Measurements from ENCODE around the gene PCGF5. TPM values are rescaled to one million over a fixed set of nuclear protein-coding genes. Genes with fewer than 3 reads are reported as not detected.
"Not testable (repeated sequence)": the region's sequence is repeated elsewhere in the genome, so short reads cannot be mapped to it uniquely, and the experiment has no call there.

PCGF5 gene
- total RNA-seq, 2 experiments from 2014 or later = 42.9 to 46.8 TPM

GRCh38 chr10:91287912-91288311, 67.4 kb downstream of the PCGF5 start:
- no peak for DNase-seq
- Mint-ChIP-seq H3K27me3 (no peaks in the 10 kb centered on the region), H3K27ac (no peak overlapping the region), H3K9me3 (no peaks in the 10 kb centered on the region), H3K36me3 (no peaks in the 10 kb centered on the region), H3K4me3 (no peak overlapping the region), H3K4me1 (ENCODE audit: low read depth) (no peaks in the 10 kb centered on the region)
- intact Hi-C loops (cut with micrococcal nuclease) = no loop called here
- CTCF ChIA-PET = interaction anchor here (1.4 to 2.3 kb wide), 2 partner anchors 9 to 11 kb away, joined by 3 to 12 read pairs; no protein-coding TSS in a partner anchor
- POLR2A ChIA-PET = no interaction called here

- CTCF ChIA-PET = interaction anchor here (1.2 to 2.3 kb wide), 3 partner anchors 9 to 346 kb away, joined by 6 to 12 read pairs (median 6); no protein-coding TSS in a partner anchor
- H3K36me3 Mint-ChIP-seq = no peaks in the 10 kb centered on the region
- intact Hi-C loops (cut with micrococcal nuclease) = no loop called here
- H3K4me1 Mint-ChIP-seq (ENCODE audit: low read depth) = no peaks in the 10 kb centered on the region
- no peaks in the 10 kb centered on the region for H3K9me3 Mint-ChIP-seq
- no peak overlapping the region for H3K4me3 Mint-ChIP-seq
- H3K27ac Mint-ChIP-seq = no peak overlapping the region
- no peak for DNase-seq
- no peaks in the 10 kb centered on the region for H3K27me3 Mint-ChIP-seq
- POLR2A ChIA-PET = no interaction called here
These were observed 68.8 kb downstream of the PCGF5 start for GRCh38 chr10:91289305-91289704.

- intact Hi-C loops (cut with micrococcal nuclease) = no loop called here
- Mint-ChIP-seq H3K4me3 (no peak overlapping the region), H3K4me1 (ENCODE audit: low read depth) (no peaks in the 10 kb centered on the region), H3K36me3 (no peaks in the 10 kb centered on the region), H3K27me3 (no peaks in the 10 kb centered on the region), H3K27ac (no peak overlapping the region), H3K9me3 (no peaks in the 10 kb centered on the region)
- POLR2A ChIA-PET = interaction anchor here (0.6 kb wide), 1 partner anchor 411 kb away, joined by 3 read pairs; no protein-coding TSS in a partner anchor
- DNase-seq = no peak
- CTCF ChIA-PET = interaction anchor here (1.2 to 1.7 kb wide), 2 partner anchors 8 to 345 kb away, joined by 6 read pairs; no protein-coding TSS in a partner anchor
These were observed 70.1 kb downstream of the PCGF5 start for GRCh38 chr10:91290607-91291006.

GRCh38 chr10:91294134-91294906, 73.9 kb downstream of the PCGF5 start:
- Mint-ChIP-seq H3K4me3 (no peak overlapping the region), H3K27ac (no peak overlapping the region), H3K4me1 (ENCODE audit: low read depth) (peaks cover 8% of the 10 kb centered on the region), H3K27me3 (peaks cover 4% of the 10 kb centered on the region), H3K9me3 (no peaks in the 10 kb centered on the region), H3K36me3 (no peaks in the 10 kb centered on the region)
- ChIA-PET POLR2A (no interaction called here), CTCF (interaction anchor here (0.6 to 1.6 kb wide), 5 partner anchors 324 to 400 kb away, joined by 3 to 6 read pairs (median 3); no protein-coding TSS in a partner anchor)
- intact Hi-C loops (cut with micrococcal nuclease) = no loop called here
- no peak for DNase-seq

GRCh38 chr10:91295346-91295745, 74.9 kb downstream of the PCGF5 start:
- peaks cover 8% of the 10 kb centered on the region for H3K4me1 Mint-ChIP-seq (ENCODE audit: low read depth)
- H3K27me3 Mint-ChIP-seq = peaks cover 4% of the 10 kb centered on the region
- intact Hi-C loops (cut with micrococcal nuclease) = no loop called here
- H3K9me3 Mint-ChIP-seq = no peaks in the 10 kb centered on the region
- ChIA-PET CTCF (interaction anchor here (1.0 kb wide), 1 partner anchor 399 kb away, joined by 3 read pairs; no protein-coding TSS in a partner anchor), POLR2A (no interaction called here)
- no peaks in the 10 kb centered on the region for H3K36me3 Mint-ChIP-seq
- H3K4me3 Mint-ChIP-seq = no peak overlapping the region
- DNase-seq = no peak
- H3K27ac Mint-ChIP-seq = no peak overlapping the region

GRCh38 chr10:91296471-91296870, 76.0 kb downstream of the PCGF5 start:
- peaks cover 8% of the 10 kb centered on the region for H3K4me1 Mint-ChIP-seq (ENCODE audit: low read depth)
- peaks cover 4% of the 10 kb centered on the region for H3K27me3 Mint-ChIP-seq
- H3K9me3 Mint-ChIP-seq = no peaks in the 10 kb centered on the region
- no peak overlapping the region for H3K27ac Mint-ChIP-seq
- ChIA-PET POLR2A (no interaction called here), CTCF (interaction anchor here (0.6 to 5.8 kb wide), 5 partner anchors 46 to 338 kb away, joined by 3 to 129 read pairs (median 3); partner anchors contain the start of gene PPP1R3C)
- no peak for DNase-seq
- no peaks in the 10 kb centered on the region for H3K36me3 Mint-ChIP-seq
- intact Hi-C loops (cut with micrococcal nuclease) = no loop called here
- H3K4me3 Mint-ChIP-seq = no peak overlapping the region

GRCh38 chr10:91298224-91298871, 77.9 kb downstream of the PCGF5 start:
- Mint-ChIP-seq H3K4me1 (ENCODE audit: low read depth) (peaks cover 8% of the 10 kb centered on the region), H3K4me3 (peak overlapping the region; percentile 60), H3K9me3 (no peaks in the 10 kb centered on the region), H3K27me3 (peaks cover 4% of the 10 kb centered on the region), H3K27ac (no peak overlapping the region), H3K36me3 (no peaks in the 10 kb centered on the region)
- CTCF ChIA-PET = interaction anchor here (0.5 to 5.8 kb wide), 65 partner anchors 9 to 1274 kb away, joined by 3 to 129 read pairs (median 4); partner anchors contain the start of genes FGFBP3, HECTD2 and PPP1R3C
- intact Hi-C loops (cut with micrococcal nuclease) = loop anchor here (1.0 to 2.0 kb wide), 7 partner anchors 90 to 614 kb away; partner anchors contain the start of gene HECTD2
- POLR2A ChIA-PET = interaction anchor here (0.5 to 1.2 kb wide), 3 partner anchors 9 to 335 kb away, joined by 3 to 4 read pairs (median 3); partner anchors contain the start of gene PPP1R3C
- DNase-seq = peak; percentile 89

- ChIA-PET POLR2A (no interaction called here), CTCF (interaction anchor here (1.1 to 5.8 kb wide), 7 partner anchors 11 to 393 kb away, joined by 3 to 129 read pairs (median 16); partner anchors contain the start of gene PPP1R3C)
- no peaks in the 10 kb centered on the region for H3K9me3 Mint-ChIP-seq
- no peaks in the 10 kb centered on the region for H3K36me3 Mint-ChIP-seq
- peaks cover 8% of the 10 kb centered on the region for H3K4me1 Mint-ChIP-seq (ENCODE audit: low read depth)
- H3K4me3 Mint-ChIP-seq = no peak overlapping the region
- no peak for DNase-seq
- intact Hi-C loops (cut with micrococcal nuclease) = loop anchor here (2.0 kb wide), 5 partner anchors 89 to 613 kb away; no protein-coding TSS in a partner anchor
- H3K27ac Mint-ChIP-seq = no peak overlapping the region
- H3K27me3 Mint-ChIP-seq = peaks cover 4% of the 10 kb centered on the region
These were observed 79.6 kb downstream of the PCGF5 start for GRCh38 chr10:91299999-91300575.

- POLR2A ChIA-PET; H3K4me3 Mint-ChIP-seq; DNase-seq; H3K9me3 Mint-ChIP-seq; H3K36me3 Mint-ChIP-seq; H3K27ac Mint-ChIP-seq; CTCF ChIA-PET; H3K27me3 Mint-ChIP-seq; H3K4me1 Mint-ChIP-seq (ENCODE audit: low read depth); intact Hi-C loops (cut with micrococcal nuclease): not testable (repeated sequence)
These were observed 82.5 kb downstream of the PCGF5 start for GRCh38 chr10:91302946-91303345.

- H3K9me3 Mint-ChIP-seq; intact Hi-C loops (cut with micrococcal nuclease); H3K36me3 Mint-ChIP-seq; H3K27ac Mint-ChIP-seq; CTCF ChIA-PET; H3K27me3 Mint-ChIP-seq; POLR2A ChIA-PET; H3K4me3 Mint-ChIP-seq; H3K4me1 Mint-ChIP-seq (ENCODE audit: low read depth); DNase-seq: not testable (repeated sequence)
These were observed 85.5 kb downstream of the PCGF5 start for GRCh38 chr10:91305979-91306378.

- POLR2A ChIA-PET = interaction anchor here (0.9 kb wide), 1 partner anchor 9 kb away, joined by 3 read pairs; no protein-coding TSS in a partner anchor
- Mint-ChIP-seq H3K4me3 (no peak overlapping the region), H3K27ac (no peak overlapping the region), H3K27me3 (peaks cover 8% of the 10 kb centered on the region), H3K9me3 (no peaks in the 10 kb centered on the region), H3K4me1 (ENCODE audit: low read depth) (no peaks in the 10 kb centered on the region), H3K36me3 (no peaks in the 10 kb centered on the region)
- intact Hi-C loops (cut with micrococcal nuclease) = no loop called here
- CTCF ChIA-PET = interaction anchor here (1.1 to 3.0 kb wide), 3 partner anchors 9 to 396 kb away, joined by 4 to 19 read pairs (median 4); no protein-coding TSS in a partner anchor
- no peak for DNase-seq
These were observed 87.0 kb downstream of the PCGF5 start for GRCh38 chr10:91307489-91307888.

- H3K4me3 Mint-ChIP-seq = no peak overlapping the region
- no peaks in the 10 kb centered on the region for H3K9me3 Mint-ChIP-seq
- intact Hi-C loops (cut with micrococcal nuclease) = no loop called here
- POLR2A ChIA-PET = no interaction called here
- peaks cover 10% of the 10 kb centered on the region for H3K4me1 Mint-ChIP-seq (ENCODE audit: low read depth)
- CTCF ChIA-PET = interaction anchor here (3.2 kb wide), 1 partner anchor 11 kb away, joined by 14 read pairs; no protein-coding TSS in a partner anchor
- no peaks in the 10 kb centered on the region for H3K36me3 Mint-ChIP-seq
- H3K27ac Mint-ChIP-seq = no peak overlapping the region
- no peak for DNase-seq
- H3K27me3 Mint-ChIP-seq = peaks cover 12% of the 10 kb centered on the region
These were observed 89.2 kb downstream of the PCGF5 start for GRCh38 chr10:91309711-91310110.

All from activated CD4-positive, alpha-beta memory T cell treated with anti-CD3 and anti-CD28 coated beads for 36 hours (primary cell).